NCI-H510A (cell line): ENCODE data around the gene TMEM45B.
"Not testable (repeated sequence)": the region's sequence is repeated elsewhere in the genome, so short reads cannot be mapped to it uniquely, and the experiment has no call there.

Experiments used
- DNase-seq: peaks from one replicate; lab custom pipeline; 2025; lab: John Stamatoyannopoulos, UW

The TMEM45B gene

DNA sequence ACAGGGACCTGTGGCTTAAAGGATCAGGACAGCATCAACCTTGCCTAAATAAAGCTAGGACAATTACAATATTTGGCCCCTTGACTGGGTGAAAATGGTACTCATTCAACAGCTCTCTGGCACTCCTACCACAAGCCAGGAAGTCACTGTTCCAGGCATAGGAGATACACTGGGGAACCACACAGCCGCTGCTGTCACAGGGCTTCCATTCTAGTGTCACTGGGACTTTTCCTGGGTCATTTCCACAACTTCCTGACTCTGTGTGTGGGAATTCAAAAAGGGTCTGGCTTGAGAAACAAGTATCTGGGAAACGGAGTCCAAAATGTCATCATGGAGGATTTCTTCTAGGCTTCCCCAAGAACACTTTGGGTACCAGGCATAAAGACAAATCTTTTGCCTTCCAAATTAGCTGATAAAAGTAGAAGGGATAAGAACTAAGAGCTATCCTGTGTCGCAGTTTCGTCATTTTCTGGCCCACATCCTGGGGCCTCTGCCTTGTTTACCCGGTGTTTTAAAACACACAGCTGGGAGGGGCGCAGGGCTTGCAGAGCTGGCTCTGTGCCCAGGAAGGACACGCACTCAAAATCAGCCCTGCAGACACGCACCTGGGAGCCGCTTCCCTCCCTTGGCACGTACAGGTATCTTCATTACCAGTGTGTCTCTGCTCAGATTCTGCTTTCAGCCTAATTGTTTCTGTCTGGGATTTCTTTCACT is 38.0 kb downstream of the TMEM45B start:
- DNase-seq = peak; percentile 95

DNA sequence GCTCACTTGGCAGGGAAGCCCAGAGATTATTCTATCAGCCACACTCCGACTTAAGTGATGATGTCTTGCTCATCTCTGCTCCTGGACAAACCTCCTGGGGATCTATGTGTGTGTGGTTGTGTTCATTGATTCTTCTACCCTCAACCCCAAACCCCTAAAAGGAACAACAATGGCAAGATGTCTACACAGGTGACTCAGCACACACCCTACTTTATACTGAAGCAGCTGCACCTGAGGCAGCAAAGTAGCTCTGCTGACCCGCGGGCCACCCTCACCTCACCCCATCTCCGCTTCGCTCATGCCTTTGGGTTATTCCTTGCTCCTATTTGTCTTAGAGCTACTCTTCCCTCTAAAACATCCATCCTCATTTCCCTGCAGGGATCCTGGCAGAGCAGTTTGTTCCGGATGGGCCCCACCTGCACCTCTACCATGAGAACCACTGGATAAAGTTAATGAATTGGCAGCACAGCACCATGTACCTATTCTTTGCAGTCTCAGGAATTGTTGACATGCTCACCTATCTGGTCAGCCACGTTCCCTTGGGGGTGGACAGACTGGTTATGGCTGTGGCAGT is 38.7 kb downstream of the TMEM45B start:
- DNase-seq = no peak

DNA sequence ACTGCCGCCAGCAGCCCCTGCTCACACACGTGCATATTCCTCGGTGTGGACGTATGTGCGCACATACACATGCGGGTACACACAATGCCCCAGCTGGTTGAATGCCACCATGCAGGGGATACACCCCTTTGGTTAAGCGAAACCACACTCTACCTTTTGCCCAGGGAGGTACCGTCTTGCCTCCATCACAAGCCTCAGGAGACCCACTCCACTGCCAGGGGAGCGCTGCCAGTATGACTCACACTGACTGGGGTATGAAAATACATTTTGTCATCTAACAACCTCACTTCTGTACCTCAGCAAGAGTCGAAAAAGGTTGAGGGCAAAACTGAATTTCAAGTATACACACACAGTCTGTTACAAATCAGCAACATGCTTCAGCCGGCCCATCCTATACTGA is 39.4 kb downstream of the TMEM45B start:
- DNase-seq = no peak

DNA sequence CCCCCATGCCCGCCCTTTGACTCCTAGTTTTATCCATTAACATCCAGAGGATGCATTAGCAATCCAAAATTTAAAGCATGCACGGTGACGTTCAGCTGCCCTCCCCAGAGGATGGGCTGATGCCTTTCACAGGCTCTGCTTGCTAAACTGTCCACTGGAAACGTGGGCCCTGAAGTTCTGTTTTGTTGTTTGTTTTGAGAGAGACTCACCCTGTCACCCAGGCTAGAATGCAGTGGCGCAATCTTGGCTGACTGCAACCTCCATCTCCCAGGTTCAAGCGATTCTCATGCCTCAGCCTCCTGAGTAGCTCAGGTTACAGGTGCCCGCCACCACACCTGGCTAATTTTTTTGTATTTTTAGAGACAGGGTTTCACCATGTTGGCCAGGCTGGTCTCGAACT is 40.4 kb downstream of the TMEM45B start:
- DNase-seq = no peak

DNA sequence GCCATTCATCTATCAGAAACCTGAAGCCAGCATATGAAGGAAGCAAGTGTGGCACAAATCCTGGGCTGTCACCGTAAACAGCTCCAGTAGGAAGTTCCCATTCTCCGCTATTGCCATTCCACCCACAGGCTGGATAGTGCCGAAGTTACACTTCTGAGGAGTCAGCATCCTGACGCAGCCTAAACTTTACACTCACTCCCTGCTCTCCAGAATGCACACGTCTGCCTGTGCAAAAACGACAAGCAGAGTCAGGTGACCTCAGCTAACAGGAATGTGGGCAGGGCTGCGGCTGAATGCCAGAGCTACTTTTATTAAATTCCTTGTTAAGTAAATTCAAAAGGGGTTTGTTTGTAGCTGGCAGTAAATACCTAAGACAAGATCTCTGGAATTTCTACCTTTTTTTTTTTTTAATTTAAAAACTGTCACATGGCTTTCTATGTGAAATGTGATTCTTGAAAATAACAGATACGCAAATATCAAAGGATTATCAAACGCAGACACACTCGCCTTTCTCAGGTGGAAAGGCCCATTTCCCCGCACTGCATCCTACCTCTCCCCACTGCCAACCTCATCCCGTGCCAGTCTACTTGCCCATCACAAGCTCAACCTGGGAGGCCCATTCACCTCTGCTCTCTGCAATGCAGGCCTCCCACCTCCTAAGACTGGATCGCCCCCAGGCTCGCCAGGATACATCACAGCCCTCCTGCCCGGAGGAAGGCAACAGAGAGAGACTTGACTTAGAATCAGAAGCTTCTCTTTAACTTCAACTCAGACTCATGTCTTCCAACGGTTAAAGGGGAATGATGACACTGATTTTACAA is 46.3 kb downstream of the TMEM45B start:
- DNase-seq = no peak

DNA sequence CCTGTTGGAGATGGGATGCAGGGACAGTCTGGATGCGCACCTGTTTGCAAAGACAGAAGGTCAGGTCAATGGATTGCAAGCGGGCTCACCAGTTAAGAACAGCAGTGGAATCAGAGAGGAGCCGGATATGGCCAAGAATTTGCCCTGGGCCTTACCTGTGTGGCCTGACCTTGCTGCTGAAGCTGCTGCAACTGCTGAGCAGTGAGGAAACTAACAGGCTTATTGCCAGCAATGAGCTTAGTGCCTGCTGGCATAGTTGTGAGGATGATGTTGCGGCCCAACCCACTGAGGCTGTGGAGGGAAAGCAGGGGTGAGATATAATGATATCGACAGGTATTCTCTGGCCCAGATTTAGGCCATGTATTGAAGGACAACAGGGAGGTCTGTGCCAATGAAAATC is 49.2 kb downstream of the TMEM45B start:
- DNase-seq = no peak

DNA sequence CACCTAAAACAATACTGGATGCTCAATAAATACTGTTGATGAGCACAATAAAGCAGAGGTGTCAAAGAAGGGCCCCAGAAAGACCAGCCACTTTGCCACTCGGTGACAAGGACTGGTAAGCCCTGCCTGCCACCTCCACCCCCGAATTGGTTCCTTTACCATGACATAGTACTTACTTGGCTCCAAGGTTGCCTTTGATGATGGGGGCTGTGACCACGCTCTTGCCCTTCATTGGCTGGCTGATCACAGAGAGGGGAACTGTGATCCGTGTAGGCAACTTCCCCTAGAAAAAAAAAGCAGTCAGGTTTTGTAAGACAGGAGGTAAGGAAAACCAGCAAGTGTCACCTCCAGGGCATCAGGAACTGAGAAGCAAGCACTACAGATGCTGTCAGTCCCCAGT is 50.1 kb downstream of the TMEM45B start:
- no peak for DNase-seq

DNA sequence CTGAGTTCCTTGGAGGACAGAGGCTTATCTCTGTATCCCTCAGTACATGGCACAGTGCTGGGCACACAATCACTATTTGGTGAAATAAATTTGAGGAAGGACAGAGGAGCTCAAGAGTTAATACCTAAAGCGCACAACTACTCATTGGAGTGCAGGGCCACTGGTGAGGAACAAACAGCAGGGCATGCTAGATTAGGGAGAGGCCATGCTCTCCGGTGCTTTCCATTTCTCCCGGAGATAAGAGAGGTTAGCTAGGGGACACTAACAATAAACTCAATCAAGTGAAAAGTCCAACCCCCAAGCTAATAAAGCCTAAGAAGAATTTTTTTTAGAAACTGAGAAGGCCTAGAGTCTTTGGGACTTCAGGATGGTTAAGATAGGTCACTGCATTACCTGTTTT is 50.7 kb downstream of the TMEM45B start:
- no peak for DNase-seq

DNA sequence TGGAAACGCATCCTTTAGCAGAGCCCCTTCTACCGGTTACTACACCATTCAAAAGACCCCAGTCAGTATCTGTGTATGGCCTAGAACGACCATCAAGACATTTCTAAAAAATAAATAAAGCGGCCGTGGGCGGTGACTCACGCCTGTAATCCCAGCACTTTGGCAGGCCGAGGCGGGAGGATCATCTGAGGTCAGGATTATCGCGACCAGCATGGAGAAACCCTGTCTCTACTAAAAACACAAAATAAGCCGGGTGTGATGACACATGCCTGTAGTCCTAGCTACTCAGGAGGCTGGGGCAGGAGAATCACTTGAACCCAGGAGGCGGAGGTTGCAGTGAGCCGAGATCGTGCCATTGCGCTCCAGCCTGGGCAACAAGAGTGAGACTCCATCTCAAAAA is 53.0 kb downstream of the TMEM45B start:
- not testable (repeated sequence) for DNase-seq

DNA sequence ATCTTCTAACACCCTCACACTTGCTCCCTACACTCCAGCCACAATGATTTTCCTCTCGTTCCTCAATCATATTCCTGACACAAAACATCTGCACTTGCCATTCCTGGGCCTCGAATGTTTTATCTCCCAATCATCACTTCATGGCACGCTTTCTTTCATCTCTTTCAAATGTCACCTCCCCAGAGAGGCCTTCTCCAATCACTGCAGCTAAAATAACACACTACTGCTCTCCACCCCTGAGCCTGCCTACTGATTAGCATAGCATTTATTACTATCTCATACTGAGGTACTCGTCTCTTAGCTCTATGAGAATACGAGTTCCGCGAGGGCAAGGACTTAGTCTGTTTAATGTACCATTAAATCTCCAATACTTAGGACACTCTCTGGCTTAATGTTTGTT is 56.3 kb downstream of the TMEM45B start:
- no peak for DNase-seq

DNA sequence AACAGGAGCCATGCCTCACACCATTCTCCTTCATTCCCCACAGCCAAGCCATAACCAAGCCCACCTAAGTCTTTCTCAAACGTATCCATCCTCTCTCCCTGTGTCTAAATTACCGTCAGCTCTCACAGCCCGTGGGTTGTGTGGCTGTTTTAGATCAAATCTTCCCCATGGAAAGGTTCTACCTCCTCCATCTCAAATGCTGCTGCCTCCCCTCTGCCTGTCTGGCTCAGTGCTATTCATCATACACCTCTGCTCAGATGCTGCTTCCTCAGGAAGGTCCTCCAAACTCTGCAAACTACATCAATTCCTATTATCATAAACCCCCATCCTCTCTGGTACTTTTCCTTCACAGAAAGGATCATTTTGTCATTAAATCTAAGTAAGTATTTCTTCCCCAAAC is 64.7 kb downstream of the TMEM45B start:
- no peak for DNase-seq

DNA sequence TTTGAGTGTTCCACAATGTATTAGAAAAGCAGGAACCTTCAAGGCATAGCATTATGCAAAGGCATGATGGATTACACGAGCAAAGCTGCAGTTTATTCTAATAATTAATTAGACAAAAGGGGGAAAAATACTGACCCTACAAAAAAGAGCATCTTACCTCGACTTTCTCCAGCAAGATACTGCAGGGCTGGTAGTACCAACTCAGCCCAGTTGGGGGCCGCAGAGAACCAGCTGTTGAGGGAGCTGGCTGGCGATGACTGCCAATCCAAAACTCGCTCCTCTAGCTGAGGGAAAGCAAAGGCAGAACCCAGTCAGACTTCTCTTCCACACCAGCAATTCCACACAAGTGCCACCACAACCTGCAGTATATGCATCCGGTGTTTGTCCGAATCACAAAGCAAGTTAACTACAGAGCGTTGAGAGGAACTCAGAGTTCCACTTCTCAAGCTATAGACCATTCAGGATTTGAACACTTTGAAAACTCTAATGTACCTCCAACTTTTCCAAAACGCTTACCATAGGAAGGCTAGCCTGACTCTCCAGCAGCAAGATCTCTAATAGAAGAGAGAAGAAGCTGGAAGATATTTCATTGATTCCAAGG is 66.0 kb downstream of the TMEM45B start:
- DNase-seq = peak; percentile 20

DNA sequence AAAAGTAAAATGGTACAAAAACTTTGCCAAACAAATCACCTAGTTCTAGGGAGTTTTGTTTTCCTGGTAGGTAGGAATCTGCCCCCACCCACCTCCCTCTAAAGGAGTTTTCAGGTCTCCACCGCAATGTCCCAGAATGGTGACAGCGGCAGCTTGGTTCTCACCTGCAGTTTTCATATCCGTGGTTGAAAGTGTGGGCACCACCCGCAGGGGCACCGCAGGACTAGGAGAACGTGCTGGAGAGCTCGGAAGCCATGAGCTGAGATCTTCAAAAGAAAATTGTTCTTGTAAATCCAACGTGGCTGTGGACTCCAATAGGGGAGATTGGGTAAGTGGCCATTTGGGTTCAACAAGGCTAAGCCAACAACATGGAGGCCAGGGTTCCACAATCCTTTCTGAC is 68.9 kb downstream of the TMEM45B start:
- DNase-seq = no peak

DNA sequence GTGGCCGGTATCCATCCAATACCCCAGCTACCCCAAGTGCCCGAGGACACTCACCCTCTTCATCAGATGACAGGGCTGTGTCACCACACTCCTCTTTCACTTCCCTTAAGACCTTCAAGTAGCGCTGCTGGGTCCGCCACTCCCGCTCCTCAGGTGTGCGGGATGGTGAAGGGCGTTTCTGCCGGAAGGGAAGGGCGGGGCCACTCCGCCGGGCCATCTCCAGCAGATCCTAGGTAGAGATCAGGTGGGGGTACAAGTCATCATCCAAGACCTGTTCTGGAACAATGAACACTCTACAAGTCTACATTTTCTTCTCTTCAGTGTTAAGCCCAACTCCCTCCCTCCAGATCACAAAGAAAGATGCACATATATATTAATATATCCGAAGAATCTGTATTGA is 69.7 kb downstream of the TMEM45B start:
- DNase-seq = no peak

DNA sequence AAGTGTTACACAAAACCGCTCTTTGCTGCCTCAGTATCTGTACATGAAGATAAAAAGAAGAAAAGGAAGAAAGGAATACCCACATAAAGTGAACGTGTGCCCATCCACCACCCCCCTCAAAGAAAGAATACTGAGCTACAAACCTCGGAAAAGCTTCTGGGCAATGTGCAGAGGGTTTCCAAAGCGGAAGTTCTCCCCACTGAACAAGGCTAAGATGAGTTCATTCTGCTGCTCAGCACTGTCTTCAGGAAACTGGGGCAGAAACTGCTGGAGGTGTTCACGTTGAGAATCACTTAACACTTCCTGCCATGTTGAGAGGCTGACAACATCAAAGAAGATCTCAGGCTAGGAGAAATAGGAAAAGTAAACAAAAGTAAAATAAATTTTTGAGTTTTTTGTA is 72.8 kb downstream of the TMEM45B start:
- no peak for DNase-seq

DNA sequence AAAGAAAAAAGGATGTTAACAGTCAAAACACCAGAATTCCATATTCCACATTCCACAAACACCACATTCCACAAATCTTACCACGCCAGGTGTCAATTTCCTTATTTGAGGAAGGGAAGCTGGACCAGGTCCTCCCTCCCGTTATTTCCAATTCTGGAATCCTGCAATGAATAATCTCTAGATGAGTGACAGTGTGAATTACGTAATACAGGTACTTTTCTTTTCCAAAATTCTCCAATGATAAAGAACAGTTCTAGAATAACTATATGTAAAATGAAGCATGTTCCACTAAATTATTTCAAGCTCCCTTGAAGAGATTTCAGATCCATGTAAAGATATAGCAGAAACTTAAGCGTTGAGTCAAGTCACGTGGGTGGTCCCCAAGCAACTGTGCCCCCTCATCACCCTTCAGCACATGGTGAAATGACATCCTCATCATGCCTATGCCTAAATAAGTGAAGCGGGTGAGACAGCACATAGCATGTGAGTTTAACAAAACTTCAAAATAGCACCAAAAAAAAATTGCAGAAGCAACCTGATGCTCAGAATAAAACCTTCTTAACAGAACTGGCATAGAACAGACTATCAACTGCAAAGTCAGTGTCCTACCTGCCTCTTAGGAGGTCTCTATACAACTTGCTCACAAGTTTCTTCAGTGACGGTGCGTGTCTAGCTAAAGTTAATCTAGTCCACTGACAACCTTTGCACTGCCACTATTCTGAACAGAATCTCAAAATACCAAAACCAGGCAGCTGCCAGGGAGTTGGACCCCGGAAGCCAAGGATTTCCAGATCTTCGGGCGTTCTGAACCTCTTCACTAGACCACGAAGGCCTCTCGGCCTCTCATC is 78.9 kb downstream of the TMEM45B start:
- DNase-seq = no peak

DNA sequence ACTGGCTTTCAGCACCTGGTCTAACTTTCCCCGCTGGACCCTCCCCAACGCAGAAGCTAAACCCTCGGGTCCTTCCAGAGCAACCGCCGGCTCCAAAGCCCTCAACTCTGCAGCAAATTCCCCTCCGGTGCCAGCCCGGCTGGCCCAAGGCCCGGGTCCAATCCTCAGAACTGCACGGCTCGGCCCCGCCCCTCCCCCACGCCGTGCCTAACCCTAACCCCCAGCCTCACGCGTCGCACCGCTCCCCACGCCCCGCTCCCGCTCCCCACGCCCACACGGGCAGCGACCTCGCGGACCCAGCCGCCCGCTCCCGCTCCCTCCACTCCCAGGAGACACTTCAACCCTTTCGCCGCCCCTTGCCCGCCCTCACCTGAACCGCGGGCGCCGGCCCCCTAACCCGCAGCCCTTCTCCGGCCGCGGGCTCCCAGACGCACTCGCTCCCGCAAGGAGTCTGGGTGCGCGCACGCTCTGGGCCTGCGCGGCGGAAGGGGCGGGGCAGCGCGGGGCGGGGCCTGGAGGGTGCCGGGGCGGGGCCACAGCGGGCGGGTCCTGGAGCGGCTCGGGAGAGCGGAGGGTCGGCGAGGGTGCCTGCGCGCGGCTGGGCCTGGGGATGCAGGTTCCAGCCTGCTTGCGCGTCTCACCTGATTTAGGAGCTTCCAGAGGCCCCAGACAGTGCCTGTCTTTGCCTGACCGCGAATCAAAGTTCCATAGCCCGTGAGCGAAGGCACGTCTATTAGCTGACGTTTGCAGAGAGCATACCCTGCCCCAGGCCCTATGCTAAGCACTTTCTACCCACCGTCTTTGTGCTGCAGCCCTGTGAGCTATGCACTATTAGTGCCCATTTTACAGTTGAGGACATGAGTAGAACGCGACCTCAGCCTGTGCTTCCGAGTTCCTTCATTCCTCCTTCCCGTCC is 79.7 kb downstream of the TMEM45B start, which contains the start of gene NFRKB:
Gene NFRKB (minus strand): TSS at position 453 of the 916 bp plus-strand sequence. CDS start 2,729 bp downstream, outside the sequence.
- DNase-seq = peak; percentile 65

DNA sequence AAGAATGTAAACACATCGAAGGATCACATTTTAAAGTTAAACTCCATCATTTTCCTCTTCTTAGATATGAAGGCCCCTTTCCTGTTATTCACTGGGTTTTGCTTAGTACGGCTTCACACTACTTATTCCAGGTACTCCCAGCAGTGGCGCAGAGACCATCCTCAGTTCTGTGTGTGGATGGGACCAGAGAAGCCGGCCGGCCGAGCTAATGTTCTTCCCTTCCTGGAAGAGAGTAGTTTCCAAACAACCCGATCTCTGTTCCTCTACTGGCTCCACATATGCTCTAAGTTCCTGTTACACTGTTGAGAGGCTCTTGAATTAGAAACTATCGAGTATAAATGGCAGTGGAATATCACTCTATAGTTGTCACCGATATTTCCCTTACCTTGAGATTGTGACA is 80.4 kb downstream of the TMEM45B start:
- peak; percentile 13 for DNase-seq

DNA sequence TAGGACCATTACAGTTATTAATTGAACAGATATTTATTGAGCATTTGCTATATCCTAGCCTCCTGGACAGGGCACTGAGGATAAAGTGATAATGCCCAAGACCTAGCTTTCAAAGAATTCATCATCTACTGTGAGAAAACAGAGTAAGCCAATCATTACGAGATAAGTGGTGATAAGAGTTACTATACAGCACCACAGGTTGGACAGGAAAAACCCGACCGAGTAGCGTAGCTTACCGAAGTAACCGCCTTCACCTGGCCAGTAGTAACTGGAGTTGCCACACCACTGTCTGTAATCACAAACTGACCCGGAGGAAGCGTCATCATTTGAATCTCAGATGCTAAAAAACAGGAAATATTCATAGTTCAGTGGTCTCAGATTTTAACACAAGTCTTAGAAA is 89.8 kb downstream of the TMEM45B start:
- DNase-seq = no peak
